ENCODE measurements around the gene UGT1A9.

DNA sequence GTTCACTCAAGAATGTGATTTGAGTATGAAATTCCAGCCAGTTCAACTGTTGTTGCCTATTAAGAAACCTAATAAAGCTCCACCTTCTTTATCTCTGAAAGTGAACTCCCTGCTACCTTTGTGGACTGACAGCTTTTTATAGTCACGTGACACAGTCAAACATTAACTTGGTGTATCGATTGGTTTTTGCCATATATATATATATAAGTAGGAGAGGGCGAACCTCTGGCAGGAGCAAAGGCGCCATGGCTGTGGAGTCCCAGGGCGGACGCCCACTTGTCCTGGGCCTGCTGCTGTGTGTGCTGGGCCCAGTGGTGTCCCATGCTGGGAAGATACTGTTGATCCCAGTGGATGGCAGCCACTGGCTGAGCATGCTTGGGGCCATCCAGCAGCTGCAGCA lies 88.3 kb downstream of the UGT1A9 start, which contains the start of gene UGT1A1:
- no peak for TF ChIP-seq POLR2A (IDR thresholded peaks at IDR 0.05; ENCODE audit: extremely low read depth, insufficient read length)
- TF ChIP-seq, protein P1, sequence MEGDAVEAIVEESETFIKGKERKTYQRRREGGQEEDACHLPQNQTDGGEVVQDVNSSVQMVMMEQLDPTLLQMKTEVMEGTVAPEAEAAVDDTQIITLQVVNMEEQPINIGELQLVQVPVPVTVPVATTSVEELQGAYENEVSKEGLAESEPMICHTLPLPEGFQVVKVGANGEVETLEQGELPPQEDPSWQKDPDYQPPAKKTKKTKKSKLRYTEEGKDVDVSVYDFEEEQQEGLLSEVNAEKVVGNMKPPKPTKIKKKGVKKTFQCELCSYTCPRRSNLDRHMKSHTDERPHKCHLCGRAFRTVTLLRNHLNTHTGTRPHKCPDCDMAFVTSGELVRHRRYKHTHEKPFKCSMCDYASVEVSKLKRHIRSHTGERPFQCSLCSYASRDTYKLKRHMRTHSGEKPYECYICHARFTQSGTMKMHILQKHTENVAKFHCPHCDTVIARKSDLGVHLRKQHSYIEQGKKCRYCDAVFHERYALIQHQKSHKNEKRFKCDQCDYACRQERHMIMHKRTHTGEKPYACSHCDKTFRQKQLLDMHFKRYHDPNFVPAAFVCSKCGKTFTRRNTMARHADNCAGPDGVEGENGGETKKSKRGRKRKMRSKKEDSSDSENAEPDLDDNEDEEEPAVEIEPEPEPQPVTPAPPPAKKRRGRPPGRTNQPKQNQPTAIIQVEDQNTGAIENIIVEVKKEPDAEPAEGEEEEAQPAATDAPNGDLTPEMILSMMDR (IDR thresholded peaks at IDR 0.05; ENCODE audit: low read depth, low read length) = no peak
- TF ChIP-seq, protein P2, sequence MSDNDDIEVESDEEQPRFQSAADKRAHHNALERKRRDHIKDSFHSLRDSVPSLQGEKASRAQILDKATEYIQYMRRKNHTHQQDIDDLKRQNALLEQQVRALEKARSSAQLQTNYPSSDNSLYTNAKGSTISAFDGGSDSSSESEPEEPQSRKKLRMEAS (IDR thresholded peaks at IDR 0.05; ENCODE audit: low read depth, low read length) = no peak
